H9 (cell line): Measurements from ENCODE around the gene IL10RA. TPM values are rescaled to one million over a fixed set of nuclear protein-coding genes. Genes with fewer than 3 reads are reported as not detected.

Experiments used
- DNase-seq: peaks from one replicate; pipeline ENCODE4 v3.0.0-alpha.2; 2017
- H2AFZ ChIP-seq: one replicate; pipeline ENCODE4 v1.6.1; 2013; ENCODE audit warnings: mild to moderate bottlenecking, low read length, control low read depth, moderate library complexity
- H2AK5ac ChIP-seq: 2 replicates; pipeline ENCODE4 v1.6.1; 2013; ENCODE audit warnings: low read length, control low read depth, mixed read lengths; ENCODE audit not compliant: insufficient read length
- H2BK120ac ChIP-seq: one replicate; pipeline ENCODE4 v1.6.1; 2013; ENCODE audit warnings: low read depth, mild to moderate bottlenecking, low read length, control low read depth, inconsistent platforms; ENCODE audit not compliant: poor library complexity, severe bottlenecking
- H2BK12ac ChIP-seq: 2 replicates; pipeline ENCODE4 v1.6.1; 2013; ENCODE audit warnings: low read length, control low read depth, mixed read lengths, low read depth; ENCODE audit not compliant: insufficient read length
- H2BK15ac ChIP-seq: 2 replicates; pipeline ENCODE4 v1.6.1; 2013; ENCODE audit warnings: low read depth, low read length, control low read depth
- H2BK20ac ChIP-seq: one replicate; pipeline ENCODE4 v1.6.1; 2013; ENCODE audit warnings: low read depth, mild to moderate bottlenecking, low read length, control low read depth, inconsistent platforms; ENCODE audit not compliant: poor library complexity, severe bottlenecking
- H2BK5ac ChIP-seq: 2 replicates; pipeline ENCODE4 v1.6.1; 2013; ENCODE audit warnings: low read length, control low read depth, mixed read lengths; ENCODE audit not compliant: insufficient read length
- H3K14ac ChIP-seq: 2 replicates; pipeline ENCODE4 v1.6.1; 2013; ENCODE audit warnings: low read length, control low read depth; ENCODE audit not compliant: insufficient read depth
- H3K18ac ChIP-seq: 2 replicates; pipeline ENCODE4 v1.6.1; 2013; ENCODE audit warnings: low read depth, mild to moderate bottlenecking, mixed read lengths, low read length, control low read depth; ENCODE audit not compliant: insufficient read length
- H3K23ac ChIP-seq: 2 replicates; pipeline ENCODE4 v1.6.1; 2013; ENCODE audit warnings: low read length, control low read depth, mixed read lengths, low read depth; ENCODE audit not compliant: insufficient read length
- H3K23me2 ChIP-seq: 2 replicates; pipeline ENCODE4 v1.6.1; 2013; ENCODE audit warnings: low read depth, mild to moderate bottlenecking, mixed read lengths, low read length, control low read depth; ENCODE audit not compliant: insufficient read length, poor library complexity, severe bottlenecking
- H3K27ac ChIP-seq: 2 replicates; pipeline ENCODE4 v1.5.1; 2013; ENCODE audit warnings: low read length, control low read depth, mixed read lengths, low read depth; ENCODE audit not compliant: insufficient read length
- H3K27me3 ChIP-seq: 2 replicates; pipeline ENCODE4 v1.6.1; 2013; ENCODE audit warnings: low read length, control low read depth, inconsistent platforms; ENCODE audit not compliant: insufficient read depth
- H3K4ac ChIP-seq: 2 replicates; pipeline ENCODE4 v1.6.1; 2013; ENCODE audit warnings: low read depth, mild to moderate bottlenecking, control low read depth, inconsistent platforms, low read length, moderate library complexity
- H3K4me1 ChIP-seq: 2 replicates; pipeline ENCODE4 v1.6.1; 2013; ENCODE audit warnings: low read length, control low read depth, inconsistent platforms; ENCODE audit not compliant: insufficient read depth
- H3K4me2 ChIP-seq: 2 replicates; pipeline ENCODE4 v1.6.1; 2013; ENCODE audit warnings: low read length, control low read depth, mixed read lengths; ENCODE audit not compliant: insufficient read length, insufficient read depth
- H3K56ac ChIP-seq: 2 replicates; pipeline ENCODE4 v1.6.1; 2013; ENCODE audit warnings: low read depth, mild to moderate bottlenecking, mixed read lengths, low read length, control low read depth; ENCODE audit not compliant: insufficient read length
- H3K79me1 ChIP-seq: 2 replicates; pipeline ENCODE4 v1.6.1; 2013; ENCODE audit warnings: low read depth, mild to moderate bottlenecking, moderate library complexity, low read length, control low read depth, inconsistent platforms; ENCODE audit not compliant: insufficient read depth, poor library complexity, severe bottlenecking
- H3K79me2 ChIP-seq: 2 replicates; pipeline ENCODE4 v1.6.1; 2013; ENCODE audit warnings: low read length, control low read depth, inconsistent platforms; ENCODE audit not compliant: insufficient read depth
- H3K9ac ChIP-seq: 2 replicates; pipeline ENCODE4 v1.6.1; 2013; ENCODE audit warnings: low read length, control low read depth, mixed read lengths; ENCODE audit not compliant: insufficient read length; ENCODE audit errors: extremely low read depth
- H3K9me3 ChIP-seq: one replicate; pipeline ENCODE4 v1.6.1; 2013; ENCODE audit warnings: low read depth, low read length, inconsistent platforms; ENCODE audit not compliant: control insufficient read depth
- H3T11ph ChIP-seq: one replicate; pipeline ENCODE4 v1.6.1; 2013; ENCODE audit warnings: mild to moderate bottlenecking, low read length, control low read depth, inconsistent platforms
- H4K20me1 ChIP-seq: one replicate; pipeline ENCODE4 v1.6.1; 2013; ENCODE audit not compliant: control insufficient read depth, insufficient read length, insufficient read depth
- H4K5ac ChIP-seq: 2 replicates; pipeline ENCODE4 v1.6.1; 2013; ENCODE audit warnings: low read depth, mild to moderate bottlenecking, mixed read lengths, low read length, control low read depth; ENCODE audit not compliant: insufficient read length
- H4K8ac ChIP-seq: replicated peaks from 2 replicates; pipeline ENCODE4 v1.6.1; 2013; ENCODE audit warnings: low read length, control low read depth, mixed read lengths, low read depth; ENCODE audit not compliant: insufficient read length
- H4K91ac ChIP-seq: 2 replicates; pipeline ENCODE4 v1.6.1; 2013; ENCODE audit warnings: low read depth, mild to moderate bottlenecking, moderate library complexity, mixed read lengths, low read length, control low read depth; ENCODE audit not compliant: insufficient read length
- H3K27ac Mint-ChIP-seq, 3 experiments: 2 replicates in 2 of 3; 3 replicates in 1 of 3; pipeline ENCODE4 v1.8.0; 2020 to 2021; ENCODE audit warnings: mixed read lengths in 3 of 3, mild to moderate bottlenecking in 1 of 3, moderate library complexity in 1 of 3
- H3K27me3 Mint-ChIP-seq: 2 replicates; pipeline ENCODE4 v1.8.0; 2021; ENCODE audit warnings: low read depth, mild to moderate bottlenecking, moderate library complexity, mixed read lengths
- H3K36me3 Mint-ChIP-seq, 3 experiments: 2 replicates in 2 of 3; 3 replicates in 1 of 3; pipeline ENCODE4 v1.8.0; 2020 to 2021; ENCODE audit warnings: low read depth in 3 of 3, mixed read lengths in 3 of 3; ENCODE audit not compliant: insufficient read depth in 1 of 3
- H3K4me1 Mint-ChIP-seq, 2 experiments: 2 replicates each; pipeline ENCODE4 v1.8.0; 2020; ENCODE audit warnings: mixed read lengths in 2 of 2
- H3K4me3 Mint-ChIP-seq, 2 experiments: 2 replicates in 1 of 2; 3 replicates in 1 of 2; pipeline ENCODE4 v1.8.0; 2020 to 2021; ENCODE audit warnings: mild to moderate bottlenecking in 2 of 2, mixed read lengths in 2 of 2, moderate library complexity in 1 of 2
- H3K9me3 Mint-ChIP-seq, 2 experiments: 2 replicates in 1 of 2; 3 replicates in 1 of 2; pipeline ENCODE4 v1.8.0; 2020; ENCODE audit warnings: mild to moderate bottlenecking in 2 of 2, mixed read lengths in 2 of 2, moderate library complexity in 1 of 2
- CTCF ChIP-seq: fragments of 200-600 bp; sonication (generic); conservative IDR thresholded peaks from 3 replicates; pipeline ENCODE4 v1.8.0; 2021; ENCODE audit warnings: antibody characterized with exemption, mild to moderate bottlenecking
- WGBS: extraction: QIAGEN DNeasy Blood & Tissue Kit; methylation state at CpG from one replicate; pipeline ENCODE4 v1.1.7; 2013; ENCODE audit warnings: missing lambda C conversion rate, low lambda C conversion rate, mixed read lengths; ENCODE audit not compliant: insufficient read length; ENCODE audit errors: extremely low coverage; 5-methylcytosine and 5-hydroxymethylcytosine counted together
- total RNA-seq: library from RNA; stranded (reverse); gene quantifications from 2 replicates; pipeline ENCODE4 v1.2.1, GENCODE V29; 2021

The IL10RA gene
- total RNA-seq, 1 experiment from 2014 or later, result not detected

DNA sequence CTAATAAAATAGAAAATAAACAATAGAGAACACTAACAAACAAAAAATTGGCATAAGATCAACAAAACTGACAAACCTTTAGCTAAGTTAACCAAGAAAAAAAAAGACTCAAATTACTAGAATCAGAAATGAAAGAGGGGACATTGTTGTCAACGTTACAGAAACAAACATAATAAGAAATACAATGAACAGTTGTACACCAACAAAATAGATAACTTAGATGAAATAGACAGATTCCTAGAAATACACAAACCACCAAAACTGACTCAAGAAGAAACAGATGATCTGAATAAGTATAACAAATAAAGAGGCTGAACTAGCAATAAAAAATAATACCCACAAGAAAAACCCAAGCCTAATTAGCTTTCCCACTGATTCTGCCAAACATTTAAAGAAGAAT, 55.9 kb downstream of the IL10RA start:
- H3K9me3 Mint-ChIP-seq, result no peaks in the 10 kb centered on the region
- TF ChIP-seq CTCF, result no peak

More for the DNA sequence above, 55.9 kb downstream of the IL10RA start:
- H3K4me3 Mint-ChIP-seq, result no peak overlapping the region
- H2BK20ac ChIP-seq, result no peak overlapping the region
- no CpG with 5 or more reads among the region's 1 CpG for WGBS
- no peaks in the 10 kb centered on the region for H3K79me2 ChIP-seq
- no peak overlapping the region for H2AK5ac ChIP-seq
- H2BK120ac ChIP-seq, result no peak overlapping the region
- no peak overlapping the region for H3K56ac ChIP-seq
- H3K14ac ChIP-seq, result no peak overlapping the region
- H3T11ph ChIP-seq, result no peak overlapping the region
- no peaks in the 10 kb centered on the region for H3K4me1 ChIP-seq
- H3K23ac ChIP-seq, result no peak overlapping the region
- H2BK5ac ChIP-seq, result no peak overlapping the region
- no peak overlapping the region for H3K4me2 ChIP-seq
- H3K27ac Mint-ChIP-seq, result no peak overlapping the region
- no peak overlapping the region for H3K27ac ChIP-seq
- no peaks in the 10 kb centered on the region for H3K36me3 Mint-ChIP-seq
- no peak overlapping the region for H3K4ac ChIP-seq
- H2AFZ ChIP-seq, result no peak overlapping the region
- H3K23me2 ChIP-seq, result no peaks in the 10 kb centered on the region
- no peaks in the 10 kb centered on the region for H3K9me3 ChIP-seq
- H3K79me1 ChIP-seq, result no peaks in the 10 kb centered on the region
- H2BK12ac ChIP-seq, result no peak overlapping the region
- peaks cover 4 to 6% of the 10 kb centered on the region in 2 experiments; a peak in 2 of 4 replicates for H3K4me1 Mint-ChIP-seq
- no peaks in the 10 kb centered on the region for H3K27me3 ChIP-seq
- no peak overlapping the region for H4K8ac ChIP-seq
- H4K20me1 ChIP-seq, result no peaks in the 10 kb centered on the region
- no peak for DNase-seq
- no peak overlapping the region for H3K18ac ChIP-seq
- no peak overlapping the region for H2BK15ac ChIP-seq
- no peak overlapping the region for H4K91ac ChIP-seq
- H3K9ac ChIP-seq, result no peak overlapping the region
- H3K27me3 Mint-ChIP-seq, result peaks cover 10% of the 10 kb centered on the region
- H4K5ac ChIP-seq, result no peak overlapping the region
